Measurements from ENCODE around the gene PPP1CA. TPM values are rescaled to one million over a fixed set of nuclear protein-coding genes. Genes with fewer than 3 reads are reported as not detected.
"Not testable (repeated sequence)": the region's sequence is repeated elsewhere in the genome, so short reads cannot be mapped to it uniquely, and the experiment has no call there.

Gene PPP1CA
- total RNA-seq, 3 donors from 2014 or later = 130 to 239 (median 209) TPM

GRCh38 chr11:67431346-67432249 is 29.9 kb upstream of the PPP1CA start:
- ATAC-seq (no peak), DNase-seq (no peak)
- TF ChIP-seq CTCF (IDR thresholded peaks at IDR 0.05) = no peak
- intact Hi-C loops (cut with DNase I, micrococcal nuclease) = no loop called here
- Histone ChIP-seq H3K9me3 (no peaks in the 10 kb centered on the region), H3K36me3 (ENCODE audit: low read depth) (no peaks in the 10 kb centered on the region), H3K4me3 (no peak overlapping the region), H3K4me1 (ENCODE audit: low read depth) (peaks cover 16% of the 10 kb centered on the region)

GRCh38 chr11:67429722-67430121 is 28.1 kb upstream of the PPP1CA start:
- intact Hi-C loops (cut with DNase I, micrococcal nuclease) = no loop called here
- ATAC-seq (no peak), DNase-seq (no peak)
- no peak for TF ChIP-seq CTCF (IDR thresholded peaks at IDR 0.05)
- Histone ChIP-seq H3K4me1 (ENCODE audit: low read depth) (peaks cover 16% of the 10 kb centered on the region), H3K9me3 (no peaks in the 10 kb centered on the region), H3K36me3 (ENCODE audit: low read depth) (no peaks in the 10 kb centered on the region), H3K4me3 (no peak overlapping the region)

GRCh38 chr11:67429038-67429668 is 27.5 kb upstream of the PPP1CA start:
- no peak for DNase-seq
- H3K4me1 ChIP-seq (ENCODE audit: low read depth) = peaks cover 16% of the 10 kb centered on the region
- peak overlapping the region; percentile 84 for H3K4me3 ChIP-seq
- no peak for TF ChIP-seq CTCF (IDR thresholded peaks at IDR 0.05)
- no peaks in the 10 kb centered on the region for H3K9me3 ChIP-seq
- H3K36me3 ChIP-seq (ENCODE audit: low read depth) = no peaks in the 10 kb centered on the region
- intact Hi-C loops (cut with DNase I, micrococcal nuclease) = no loop called here
- ATAC-seq = no peak

GRCh38 chr11:67428052-67429001 is 26.7 kb upstream of the PPP1CA start, which contains the start of gene RPS6KB2:
Gene RPS6KB2, plus strand, starts transcription at chr11:67428494. Its CDS starts 52 bp downstream, at chr11:67428546.
- no peaks in the 10 kb centered on the region for H3K36me3 ChIP-seq (ENCODE audit: low read depth)
- H3K4me1 ChIP-seq (ENCODE audit: low read depth) = peaks cover 16% of the 10 kb centered on the region
- ATAC-seq = peak; percentile 97
- H3K9me3 ChIP-seq = no peaks in the 10 kb centered on the region
- intact Hi-C loops (cut with DNase I, micrococcal nuclease) = no loop called here
- TF ChIP-seq CTCF (IDR thresholded peaks at IDR 0.05) = no peak
- DNase-seq = peak; percentile 99 to 100 (median 100)
- H3K4me3 ChIP-seq = peak within 1 kb of the TSS; percentile 84

- H3K4me1 ChIP-seq (ENCODE audit: low read depth) = peaks cover 16% of the 10 kb centered on the region
- H3K4me3 ChIP-seq; intact Hi-C loops (cut with DNase I, micrococcal nuclease); H3K9me3 ChIP-seq; H3K36me3 ChIP-seq (ENCODE audit: low read depth): not testable (repeated sequence)
- DNase-seq (peak in 1 of 3 donors; percentile 36), ATAC-seq (peak; percentile 10)
Observed at GRCh38 chr11:67427364-67427859, 25.8 kb upstream of the PPP1CA start.
